T follicular helper cell (primary cell): ENCODE measurements around the gene POLD4.
A peak's percentile ranks its signal among the peaks of the same experiment; 100 is the strongest.

ENCODE experiments used
- DNase-seq: peaks from one replicate; pipeline ENCODE4 v3.0.0-alpha.2; 2020; ENCODE audit warnings: low read depth

POLD4 gene

GRCh38 chr11:67389477-67389876 is 36.1 kb upstream of the POLD4 start:
- no peak for DNase-seq

- DNase-seq, result no peak
These were observed 34.2 kb upstream of the POLD4 start for GRCh38 chr11:67387518-67387917.

GRCh38 chr11:67387069-67387468 is 33.7 kb upstream of the POLD4 start:
- no peak for DNase-seq

GRCh38 chr11:67384851-67385366 is 31.6 kb upstream of the POLD4 start:
- no peak for DNase-seq

GRCh38 chr11:67382276-67383136 is 29.2 kb upstream of the POLD4 start:
- peak; percentile 77 for DNase-seq

GRCh38 chr11:67381244-67381972 is 28.1 kb upstream of the POLD4 start:
- DNase-seq, result no peak

- DNase-seq, result no peak
These were observed 26.0 kb upstream of the POLD4 start for GRCh38 chr11:67379061-67380058.

GRCh38 chr11:67378544-67378943 is 25.2 kb upstream of the POLD4 start:
- DNase-seq, result no peak

GRCh38 chr11:67376873-67377808 is 23.8 kb upstream of the POLD4 start:
- no peak for DNase-seq

- DNase-seq, result no peak
These were observed 22.9 kb upstream of the POLD4 start for GRCh38 chr11:67376063-67376820.

GRCh38 chr11:67375320-67376055 is 22.1 kb upstream of the POLD4 start:
- DNase-seq, result no peak

GRCh38 chr11:67374571-67375281 is 21.4 kb upstream of the POLD4 start:
- no peak for DNase-seq

GRCh38 chr11:67373648-67374570 is 20.6 kb upstream of the POLD4 start:
- DNase-seq, result peak; percentile 81

GRCh38 chr11:67372993-67373647 is 19.8 kb upstream of the POLD4 start, which contains the start of gene CLCF1:
Gene CLCF1, minus strand, starts transcription at chr11:67373598. Its CDS starts 59 bp downstream, at chr11:67373539.
- DNase-seq, result no peak

GRCh38 chr11:67372321-67372992 is 19.1 kb upstream of the POLD4 start:
- DNase-seq, result no peak

- DNase-seq, result no peak
These were observed 18.6 kb upstream of the POLD4 start for GRCh38 chr11:67371911-67372320.
